Measurements from ENCODE around the gene CASKIN2.
A peak's percentile ranks its signal among the peaks of the same experiment; 100 is the strongest.

CASKIN2 gene

DNA sequence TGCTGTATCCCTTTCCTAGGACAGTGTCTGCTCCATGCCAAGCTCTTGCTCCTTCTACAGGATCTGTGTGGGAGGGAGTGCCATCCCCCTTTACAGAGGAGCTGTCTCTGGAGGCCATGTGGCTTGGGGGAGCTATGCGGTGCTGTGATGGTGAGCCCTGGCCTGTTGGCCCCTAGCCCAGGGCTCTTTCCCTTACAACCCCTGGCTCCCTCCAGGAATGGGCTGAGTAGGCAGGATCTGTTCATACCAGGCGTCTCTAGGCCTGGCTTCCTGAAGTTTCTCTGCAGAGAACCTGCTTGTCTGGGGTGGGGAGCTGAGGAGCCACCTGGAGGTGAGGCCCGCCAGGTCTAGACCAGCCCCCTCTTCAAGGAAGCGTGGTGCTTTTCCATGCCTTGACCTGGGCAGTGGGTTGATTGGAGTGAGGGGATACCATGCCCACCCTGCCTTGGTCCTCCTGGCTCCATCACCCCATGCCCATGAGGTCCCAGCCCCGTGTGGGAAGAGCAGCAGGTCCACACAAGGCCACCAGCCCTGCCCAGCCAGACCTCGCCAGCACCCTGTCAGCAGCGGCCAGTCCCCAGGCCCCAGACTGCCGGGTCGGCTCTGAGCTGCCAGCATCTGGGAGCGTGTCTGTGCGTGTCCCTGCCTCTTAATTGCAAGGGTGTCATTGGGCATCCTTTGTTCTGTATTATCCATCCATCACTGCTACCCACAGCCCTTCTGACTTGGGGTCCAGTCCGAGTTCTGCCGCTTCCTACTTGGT, 24.8 kb upstream of the CASKIN2 start:
- TF ChIP-seq GATA1 (IDR thresholded peaks at IDR 0.05; ENCODE audit: low read depth, low read length) (no peak), POLR2A (IDR thresholded peaks at IDR 0.05; ENCODE audit: low read length) (no peak)
- no peak for DNase-seq

GRCh38 chr17:75536366-75536765, 21.0 kb upstream of the CASKIN2 start:
- TF ChIP-seq GATA1 (IDR thresholded peaks at IDR 0.05; ENCODE audit: low read depth, low read length) = no peak
- no peak for DNase-seq

- TF ChIP-seq GATA1 (IDR thresholded peaks at IDR 0.05; ENCODE audit: low read depth, low read length) = no peak
- no peak for TF ChIP-seq POLR2A (IDR thresholded peaks at IDR 0.05; ENCODE audit: low read length)
- no peak for DNase-seq
Measured at GRCh38 chr17:75535871-75536270, 20.5 kb upstream of the CASKIN2 start.

- peak; percentile 50 to 52 for DNase-seq
- TF ChIP-seq POLR2A (IDR thresholded peaks at IDR 0.05; ENCODE audit: low read length) (no peak), GATA1 (IDR thresholded peaks at IDR 0.05; ENCODE audit: low read depth, low read length) (no peak)
Measured at GRCh38 chr17:75535119-75535537, 19.8 kb upstream of the CASKIN2 start.

DNA sequence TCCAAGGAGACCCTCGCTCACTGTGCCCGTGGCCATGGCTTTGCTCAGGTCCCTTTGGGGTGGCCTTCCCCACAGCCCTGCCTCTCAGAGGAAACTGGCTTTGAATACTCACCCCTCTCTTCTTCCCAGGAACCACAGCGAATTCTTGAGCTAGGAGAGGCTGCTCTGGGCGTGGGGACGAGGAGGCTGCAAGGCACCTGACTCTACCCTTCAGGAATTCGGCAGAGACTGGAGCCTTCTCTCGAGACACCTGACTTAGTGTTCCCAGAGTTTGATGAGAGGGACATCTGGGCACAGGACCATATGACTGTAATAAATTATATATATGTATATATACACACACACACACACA, 16.4 kb upstream of the CASKIN2 start:
- TF ChIP-seq GATA1 (IDR thresholded peaks at IDR 0.05; ENCODE audit: low read depth, low read length) = no peak
- no peak for TF ChIP-seq POLR2A (IDR thresholded peaks at IDR 0.05; ENCODE audit: low read length)
- no peak for DNase-seq

DNA sequence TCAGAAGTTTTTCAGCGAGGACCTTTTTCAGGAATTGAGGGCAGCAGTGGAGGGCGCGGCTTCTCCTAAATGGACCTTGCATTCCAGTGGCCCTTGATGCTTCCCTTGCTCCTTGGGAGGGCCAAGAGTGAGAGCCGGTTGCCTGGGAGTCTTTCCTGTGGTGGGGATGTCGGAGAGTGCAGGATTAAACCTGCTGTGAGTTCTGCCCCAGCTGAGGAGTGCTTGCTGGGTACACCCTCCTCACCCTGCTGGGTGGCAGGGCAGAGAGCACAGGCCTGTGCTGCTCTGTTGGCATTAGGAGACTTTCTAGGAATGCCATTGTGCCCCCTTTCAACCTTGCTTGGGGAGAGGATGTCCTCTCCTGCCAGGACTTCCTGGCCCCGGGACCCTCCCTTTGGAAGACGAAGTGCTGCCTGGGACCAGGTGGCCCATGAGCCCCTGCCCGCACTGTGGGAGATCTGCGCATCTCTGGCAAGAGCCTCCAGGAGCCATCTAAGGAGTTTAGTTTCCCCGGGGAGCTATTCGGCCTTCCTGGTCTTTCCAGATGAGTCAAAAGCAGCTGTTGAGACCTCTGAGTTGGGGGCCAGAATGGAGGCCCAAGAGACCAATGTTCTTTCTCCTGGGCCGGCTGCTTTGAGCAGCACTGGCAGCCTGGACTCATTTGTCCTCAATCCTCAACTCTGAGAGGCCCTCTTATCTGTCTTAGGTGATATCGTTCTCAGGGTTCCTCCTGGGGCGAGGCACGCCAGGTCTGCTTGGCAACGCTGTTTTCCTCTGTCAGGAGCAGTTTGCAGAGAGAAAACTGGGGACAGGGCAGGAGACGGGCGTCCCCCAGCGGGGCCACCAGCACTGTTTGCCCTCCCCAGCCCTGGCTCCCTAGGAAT, 15.7 kb upstream of the CASKIN2 start:
- TF ChIP-seq POLR2A (IDR thresholded peaks at IDR 0.05; ENCODE audit: low read length) (no peak), GATA1 (IDR thresholded peaks at IDR 0.05; ENCODE audit: low read depth, low read length) (no peak)
- DNase-seq = no peak

DNA sequence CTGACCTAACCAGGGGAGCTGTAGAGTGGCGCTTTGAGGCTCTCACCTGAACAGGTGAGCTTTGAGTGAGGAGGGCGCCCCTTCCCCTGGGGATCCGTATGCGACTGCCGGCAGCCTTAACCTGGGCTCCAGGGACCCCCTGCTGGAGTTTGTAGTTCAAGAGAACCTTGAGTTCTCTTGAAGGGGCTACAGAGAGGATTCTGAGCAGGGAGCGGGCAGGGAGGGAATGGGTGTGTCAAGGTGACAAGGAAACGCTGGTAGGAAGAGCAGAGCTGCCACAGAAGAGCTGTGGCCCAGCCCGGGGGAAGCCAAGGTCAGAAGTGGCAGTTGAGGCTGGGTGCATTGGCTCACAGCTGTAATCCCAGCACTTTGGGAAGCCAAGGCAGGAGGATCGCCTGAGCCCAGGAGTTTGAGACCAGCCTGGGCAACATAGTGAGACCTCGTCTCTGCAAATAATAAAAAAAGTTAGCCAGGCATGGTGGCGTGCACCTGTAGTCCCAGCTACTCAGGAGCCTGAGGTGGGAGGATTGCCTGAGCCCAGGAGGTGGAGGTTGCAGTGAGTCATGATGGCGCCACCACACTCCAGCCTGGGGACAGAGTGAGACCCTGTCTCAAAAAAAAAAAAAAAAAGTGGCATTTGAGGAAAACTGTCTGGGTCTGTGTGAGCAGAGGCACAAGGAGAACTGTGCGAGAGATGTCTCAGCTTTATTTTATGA, 11.4 kb upstream of the CASKIN2 start:
- TF ChIP-seq POLR2A (IDR thresholded peaks at IDR 0.05; ENCODE audit: low read length) = no peak
- no peak for TF ChIP-seq GATA1 (IDR thresholded peaks at IDR 0.05; ENCODE audit: low read depth, low read length)
- no peak for DNase-seq

- no peak for DNase-seq
Measured at GRCh38 chr17:75525806-75526554, 10.6 kb upstream of the CASKIN2 start.

GRCh38 chr17:75524970-75525805, 9.9 kb upstream of the CASKIN2 start, which contains the start of gene LLGL2:
TSS of gene LLGL2 (plus strand) at chr17:75525697. CDS start at chr17:75543427, 17,730 bp downstream.
- peak; percentile 84 to 88 for DNase-seq
- no peak for TF ChIP-seq POLR2A (IDR thresholded peaks at IDR 0.05; ENCODE audit: low read length)

More at GRCh38 chr17:75525806-75526554, 10.6 kb upstream of the CASKIN2 start:
- TF ChIP-seq POLR2A (IDR thresholded peaks at IDR 0.05; ENCODE audit: low read length) (no peak), GATA1 (IDR thresholded peaks at IDR 0.05; ENCODE audit: low read depth, low read length) (no peak)

DNA sequence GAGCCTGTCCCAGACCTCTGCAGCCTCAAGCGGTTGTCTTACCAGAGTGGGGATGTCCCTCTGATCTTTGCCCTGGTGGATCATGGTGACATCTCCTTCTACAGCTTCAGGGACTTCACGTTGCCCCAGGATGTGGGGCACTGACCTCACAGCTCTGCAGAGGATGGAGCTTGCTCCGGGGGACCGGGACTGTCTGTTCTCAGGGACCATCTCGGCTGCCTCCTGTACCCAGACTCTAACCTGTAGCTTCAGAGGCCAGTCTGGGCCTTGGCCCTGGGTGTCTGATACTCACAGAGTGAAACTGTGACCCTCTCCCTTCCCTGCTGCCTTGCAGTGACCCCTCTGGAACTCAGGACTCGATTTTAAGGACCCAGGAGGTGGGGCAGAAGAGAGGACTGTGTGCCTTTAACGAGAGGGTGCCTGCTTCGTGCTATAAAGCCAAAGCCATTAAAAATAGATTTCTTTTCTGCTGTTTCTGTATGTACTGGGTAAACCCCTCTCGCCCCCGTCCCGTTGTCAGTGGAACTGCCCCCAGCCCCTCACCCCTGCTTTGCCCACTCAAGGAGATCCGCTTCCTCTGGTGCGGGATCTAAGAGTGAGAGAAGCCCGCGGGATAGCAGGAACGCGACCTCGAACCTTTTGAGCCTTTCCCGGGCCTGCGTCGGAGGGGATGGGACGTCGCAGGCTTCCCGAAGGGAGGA, 9.1 kb upstream of the CASKIN2 start:
- TF ChIP-seq GATA1 (IDR thresholded peaks at IDR 0.05; ENCODE audit: low read depth, low read length) = no peak
- no peak for TF ChIP-seq POLR2A (IDR thresholded peaks at IDR 0.05; ENCODE audit: low read length)
- DNase-seq = no peak

DNA sequence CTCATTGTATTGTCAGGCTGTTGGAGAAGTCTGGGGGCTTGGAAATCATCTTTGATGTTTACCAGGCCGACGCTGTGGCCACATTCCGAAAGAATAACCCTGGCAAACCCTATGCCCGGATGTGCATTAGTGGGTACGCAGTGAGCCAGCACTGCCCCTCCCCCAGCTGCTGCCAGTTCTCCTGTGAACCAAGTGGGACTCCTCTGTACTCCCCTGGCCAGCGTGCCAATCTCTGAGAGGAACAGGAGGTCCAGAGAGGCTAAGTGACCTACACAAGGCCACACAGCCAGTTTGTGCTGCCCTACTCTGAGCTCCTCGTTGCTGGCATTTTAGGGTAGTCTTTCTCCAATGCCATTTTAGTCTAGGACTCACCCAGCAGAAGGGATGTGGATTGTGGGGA, 8.3 kb upstream of the CASKIN2 start:
- DNase-seq = no peak
- no peak for TF ChIP-seq GATA1 (IDR thresholded peaks at IDR 0.05; ENCODE audit: low read depth, low read length)
- TF ChIP-seq POLR2A (IDR thresholded peaks at IDR 0.05; ENCODE audit: low read length) = no peak

All from erythroblast (primary cell).